ENCODE data around the gene MPDZ. TPM values are rescaled to one million over a fixed set of nuclear protein-coding genes. Genes with fewer than 3 reads are reported as not detected.

Gene MPDZ
- total RNA-seq, 4 donors from 2014 or later = 17.9 to 29.6 (median 23.5) TPM

- peaks cover 5 to 6% of the 10 kb centered on the region in 2 donors for H3K4me1 ChIP-seq
- in situ Hi-C loops (cut with MboI; ENCODE audit: low sequenced_read_pairs in 4 of 4) = no loop called here
- no peak for ATAC-seq
- H3K27ac ChIP-seq = no peak overlapping the region
- peaks cover 0 to 10% of the 10 kb centered on the region in 2 donors for H3K36me3 ChIP-seq
- TF ChIP-seq CTCF (IDR thresholded peaks at IDR 0.05 in 4 of 5, conservative IDR thresholded peaks at IDR 0.05 in 1 of 5) (no peak), POLR2A (IDR thresholded peaks at IDR 0.05) (no peak)
- DNase-seq = no peak
- no peaks in the 10 kb centered on the region for H3K9me3 ChIP-seq
- H3K4me3 ChIP-seq = no peak overlapping the region
- H3K27me3 ChIP-seq = no peaks in the 10 kb centered on the region
- intact Hi-C loops (cut with DNase I; ENCODE audit: low total_unique reads) = no loop called here
Measured at GRCh38 chr9:13163287-13163686, 116.2 kb downstream of the MPDZ start.

- H3K27me3 ChIP-seq = no peaks in the 10 kb centered on the region
- no peak for TF ChIP-seq POLR2A (IDR thresholded peaks at IDR 0.05)
- no peak for TF ChIP-seq CTCF (IDR thresholded peaks at IDR 0.05 in 4 of 5, conservative IDR thresholded peaks at IDR 0.05 in 1 of 5)
- no peak for ATAC-seq
- in situ Hi-C loops (cut with MboI; ENCODE audit: low sequenced_read_pairs in 4 of 4) = no loop called here
- no peak overlapping the region for H3K27ac ChIP-seq
- H3K4me3 ChIP-seq = no peak overlapping the region
- intact Hi-C loops (cut with DNase I; ENCODE audit: low total_unique reads) = no loop called here
- no peak for DNase-seq
- peaks cover 0 to 19% of the 10 kb centered on the region in 2 donors for H3K36me3 ChIP-seq
- H3K9me3 ChIP-seq = no peaks in the 10 kb centered on the region
- H3K4me1 ChIP-seq = peaks cover 5 to 6% of the 10 kb centered on the region in 2 donors
Measured at GRCh38 chr9:13160051-13160450, 119.4 kb downstream of the MPDZ start.

GRCh38 chr9:13158986-13159385 lies 120.5 kb downstream of the MPDZ start:
- TF ChIP-seq CTCF (IDR thresholded peaks at IDR 0.05 in 4 of 5, conservative IDR thresholded peaks at IDR 0.05 in 1 of 5) (no peak), POLR2A (IDR thresholded peaks at IDR 0.05) (no peak)
- Histone ChIP-seq H3K4me1 (peaks cover 5 to 6% of the 10 kb centered on the region in 2 donors), H3K36me3 (peaks cover 0 to 19% of the 10 kb centered on the region in 2 donors), H3K4me3 (no peak overlapping the region), H3K9me3 (no peaks in the 10 kb centered on the region), H3K27ac (no peak overlapping the region), H3K27me3 (no peaks in the 10 kb centered on the region)
- DNase-seq (no peak), ATAC-seq (no peak)
- intact Hi-C loops (cut with DNase I; ENCODE audit: low total_unique reads) = no loop called here
- in situ Hi-C loops (cut with MboI; ENCODE audit: low sequenced_read_pairs in 4 of 4) = no loop called here

- Histone ChIP-seq H3K9me3 (no peaks in the 10 kb centered on the region), H3K4me3 (no peak overlapping the region), H3K27me3 (no peaks in the 10 kb centered on the region), H3K4me1 (peaks cover 13 to 15% of the 10 kb centered on the region in 2 donors), H3K36me3 (peaks cover 0 to 11% of the 10 kb centered on the region in 2 donors), H3K27ac (no peak overlapping the region)
- no peak for DNase-seq
- intact Hi-C loops (cut with DNase I; ENCODE audit: low total_unique reads) = no loop called here
- ATAC-seq = peak; percentile 59 to 92
- TF ChIP-seq CTCF (IDR thresholded peaks at IDR 0.05 in 4 of 5, conservative IDR thresholded peaks at IDR 0.05 in 1 of 5) (no peak), POLR2A (IDR thresholded peaks at IDR 0.05) (no peak)
- in situ Hi-C loops (cut with MboI; ENCODE audit: low sequenced_read_pairs in 4 of 4) = no loop called here
Measured at GRCh38 chr9:13151489-13151888, 128.0 kb downstream of the MPDZ start.

- in situ Hi-C loops (cut with MboI; ENCODE audit: low sequenced_read_pairs in 4 of 4) = no loop called here
- intact Hi-C loops (cut with DNase I; ENCODE audit: low total_unique reads) = loop anchor here (10.0 kb wide), 1 partner anchor 1625 kb away; no protein-coding TSS in a partner anchor
- peak overlapping the region in 2 of 4 donors; percentile 43 to 61 for H3K27ac ChIP-seq
- DNase-seq (peak; percentile 28 to 71), ATAC-seq (peak; percentile 79 to 99)
- TF ChIP-seq POLR2A (IDR thresholded peaks at IDR 0.05) (no peak), CTCF (IDR thresholded peaks at IDR 0.05 in 4 of 5, conservative IDR thresholded peaks at IDR 0.05 in 1 of 5) (no peak)
- H3K9me3 ChIP-seq = no peaks in the 10 kb centered on the region
- peaks cover 0 to 8% of the 10 kb centered on the region in 2 donors for H3K36me3 ChIP-seq
- peaks cover 22 to 24% of the 10 kb centered on the region in 2 donors for H3K4me1 ChIP-seq
- H3K4me3 ChIP-seq = no peak overlapping the region
- H3K27me3 ChIP-seq = no peaks in the 10 kb centered on the region
Measured at GRCh38 chr9:13149454-13149853, 130.0 kb downstream of the MPDZ start.

Measured in gastrocnemius medialis (tissue), 4 donors.